ENCODE results near the gene BABAM2.

The BABAM2 gene

GRCh38 chr2:28135799-28136198 is 245.3 kb downstream of the BABAM2 start:
- DNase-seq = no peak

DNA sequence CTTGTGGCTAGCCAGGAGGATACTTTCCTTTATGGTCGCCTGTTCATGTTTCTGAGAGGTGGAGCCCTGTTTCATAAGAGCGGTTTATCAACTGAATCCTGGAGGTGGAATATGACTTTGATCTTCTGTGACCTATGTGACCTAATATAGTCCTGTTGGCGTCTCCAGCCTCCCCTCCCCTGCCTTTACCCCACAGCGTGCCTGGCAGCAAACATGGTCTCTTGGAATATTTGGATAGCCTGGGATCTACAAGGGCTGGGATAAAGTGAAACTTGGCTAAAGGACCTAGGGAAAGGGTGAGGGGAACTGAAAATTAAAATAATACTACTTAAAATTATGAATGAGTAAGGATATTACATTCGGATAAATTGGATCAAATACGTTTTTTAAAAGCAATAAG is 246.0 kb downstream of the BABAM2 start:
- no peak for DNase-seq

- DNase-seq = no peak
Measured at GRCh38 chr2:28137221-28137620, 246.7 kb downstream of the BABAM2 start.

DNA sequence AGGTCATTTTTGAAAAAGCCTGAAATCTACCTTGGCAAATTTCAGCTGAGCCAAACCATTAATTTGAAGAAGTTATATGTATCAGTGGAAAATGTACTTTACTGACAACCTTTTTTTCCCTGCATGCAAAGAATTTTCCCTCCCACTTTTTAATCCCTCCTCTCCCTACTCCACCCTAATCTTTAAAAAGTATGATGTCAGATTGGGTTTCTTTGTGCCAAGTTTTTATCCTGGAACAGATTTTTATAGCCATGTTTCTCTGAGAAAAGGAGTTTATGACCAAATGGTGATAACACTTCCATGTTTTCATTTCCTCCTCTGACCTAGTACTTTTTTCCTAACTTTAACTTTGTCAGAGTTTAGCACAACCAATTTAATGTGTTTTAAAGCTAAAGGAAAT is 251.9 kb downstream of the BABAM2 start:
- no peak for DNase-seq

DNA sequence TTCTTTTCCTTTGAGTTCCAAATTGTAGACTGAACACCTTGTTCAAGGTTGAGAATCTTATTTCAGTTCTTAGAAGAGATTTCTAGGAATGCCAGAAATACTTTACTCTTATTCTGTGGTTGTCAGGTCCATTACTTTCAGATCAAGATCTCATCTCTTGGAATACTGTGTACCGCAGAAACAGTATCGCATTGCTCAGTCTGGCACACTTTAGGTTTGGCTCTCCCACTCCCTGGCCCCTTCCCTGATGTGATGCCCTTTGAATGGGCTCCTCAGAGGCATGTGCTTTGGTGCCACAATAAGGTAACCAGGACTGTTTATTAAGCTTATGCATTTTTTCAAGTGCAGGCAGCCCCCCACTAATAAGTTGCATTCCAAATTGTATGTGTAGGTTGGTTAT is 257.5 kb downstream of the BABAM2 start:
- DNase-seq = no peak

GRCh38 chr2:28148566-28148965 is 258.0 kb downstream of the BABAM2 start:
- DNase-seq = no peak

DNA sequence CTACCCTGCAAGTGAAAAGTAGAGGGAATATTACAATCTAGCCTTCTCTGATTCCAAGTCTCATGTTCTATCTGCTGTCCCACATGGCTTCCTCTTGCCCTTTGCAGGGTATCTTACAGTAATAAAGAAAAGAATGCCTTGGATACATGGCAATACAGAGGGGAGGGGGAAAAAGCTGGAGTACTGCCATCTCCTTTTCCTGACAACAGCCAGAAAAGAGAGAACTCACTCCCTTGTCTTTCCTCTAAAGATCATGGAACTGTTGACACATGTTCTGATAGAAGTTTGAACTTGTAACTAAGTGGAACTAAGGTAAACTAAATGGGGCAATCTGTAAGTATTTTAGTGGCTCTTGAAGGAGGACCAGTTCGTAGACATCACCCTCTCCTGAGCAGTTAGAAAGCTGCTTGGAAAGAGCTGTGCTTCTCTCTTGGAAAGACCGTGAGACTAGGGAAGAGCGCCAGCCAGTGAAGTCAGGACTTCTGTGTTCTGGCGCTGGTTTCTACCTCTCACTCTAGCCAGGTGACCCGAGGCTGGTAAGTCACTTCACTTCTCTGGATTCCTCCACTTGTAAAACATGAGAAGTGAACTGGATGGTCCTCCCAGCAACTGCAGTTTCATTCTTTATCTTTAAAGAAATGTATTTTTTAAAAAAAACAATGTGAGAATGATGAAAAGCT is 259.8 kb downstream of the BABAM2 start:
- no peak for DNase-seq

DNA sequence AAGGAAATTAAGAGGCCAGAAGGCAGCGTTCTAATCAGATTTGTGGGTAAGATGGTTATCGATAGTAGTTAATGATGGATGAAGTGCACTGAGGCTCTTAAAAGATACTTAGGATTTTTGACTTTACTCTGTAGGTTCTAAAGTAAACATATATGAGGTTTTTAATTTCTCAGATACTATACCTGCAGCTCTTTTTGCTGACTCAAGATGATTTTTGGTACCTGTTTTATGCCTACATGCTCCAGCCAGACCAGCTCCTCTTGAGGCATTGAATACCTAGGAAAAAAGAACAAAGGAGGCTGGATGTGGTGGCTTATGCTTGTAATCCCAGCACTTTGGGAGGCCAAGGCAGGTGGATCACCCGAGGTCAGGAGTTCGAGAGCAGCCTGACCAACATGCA is 260.5 kb downstream of the BABAM2 start:
- no peak for DNase-seq

GRCh38 chr2:28152585-28153280 is 262.2 kb downstream of the BABAM2 start:
- no peak for DNase-seq

DNA sequence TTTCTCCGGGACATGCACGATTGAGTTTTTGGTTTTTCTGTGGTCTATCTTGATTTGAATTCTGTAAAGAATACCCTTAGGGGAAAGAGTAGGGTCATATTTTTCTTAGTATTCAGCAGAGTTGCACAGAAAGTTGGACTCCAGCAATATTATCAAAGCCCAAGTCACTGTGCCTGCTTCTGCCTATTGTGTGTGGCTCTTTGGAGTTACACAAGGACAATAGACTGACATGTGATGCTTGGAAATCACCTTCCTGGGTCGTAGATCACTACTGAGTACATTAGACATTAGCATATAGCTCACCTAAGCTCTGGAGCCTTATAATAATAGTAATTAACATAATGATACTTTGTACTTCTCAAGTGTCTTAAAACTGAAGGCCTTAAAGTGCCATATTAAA is 263.3 kb downstream of the BABAM2 start:
- DNase-seq = peak; percentile 20

- DNase-seq = peak; percentile 65
Measured at GRCh38 chr2:28155086-28155485, 264.6 kb downstream of the BABAM2 start.

DNA sequence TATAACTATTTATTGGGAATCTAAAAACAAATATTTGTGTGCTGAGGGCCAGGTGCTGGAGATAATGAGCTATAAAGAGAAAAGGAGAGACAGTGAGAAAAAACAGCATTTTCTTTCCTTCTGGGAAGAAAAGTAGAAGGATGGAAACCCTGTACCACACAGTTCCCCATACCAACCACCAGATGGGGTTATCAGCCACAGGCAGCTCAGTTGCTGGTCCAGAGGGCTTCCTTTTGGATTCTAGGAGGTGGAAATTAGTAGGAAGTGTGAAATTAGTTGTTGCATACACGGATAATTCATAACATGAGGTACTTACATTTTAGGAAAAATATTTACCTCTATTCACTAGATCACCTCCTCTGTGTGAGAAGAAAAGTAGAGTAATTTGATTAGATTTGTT is 265.1 kb downstream of the BABAM2 start:
- peak; percentile 35 for DNase-seq

GRCh38 chr2:28158791-28159190 is 268.3 kb downstream of the BABAM2 start:
- DNase-seq = no peak

DNA sequence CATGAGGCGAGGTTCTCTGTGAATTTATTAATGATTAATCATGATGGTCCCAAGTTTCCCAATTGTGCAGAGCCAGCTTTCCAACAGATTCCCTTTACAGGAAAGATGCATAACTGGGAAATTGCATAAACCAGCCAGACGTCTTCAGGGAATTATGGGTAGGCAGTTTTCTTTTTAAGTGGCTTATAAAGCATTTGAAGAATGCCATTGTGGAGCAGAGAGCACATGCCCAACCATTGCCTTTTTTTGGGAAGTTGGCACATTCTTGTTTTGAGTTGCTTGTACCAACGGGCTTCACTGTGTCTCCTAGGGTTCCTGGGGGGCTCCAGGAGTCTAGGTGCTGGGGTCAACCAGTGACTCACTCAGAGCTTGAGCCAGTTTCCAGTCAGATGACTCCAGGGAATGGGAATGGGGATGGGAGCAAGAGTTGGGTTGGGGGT is 270.5 kb downstream of the BABAM2 start:
- DNase-seq = no peak

DNA sequence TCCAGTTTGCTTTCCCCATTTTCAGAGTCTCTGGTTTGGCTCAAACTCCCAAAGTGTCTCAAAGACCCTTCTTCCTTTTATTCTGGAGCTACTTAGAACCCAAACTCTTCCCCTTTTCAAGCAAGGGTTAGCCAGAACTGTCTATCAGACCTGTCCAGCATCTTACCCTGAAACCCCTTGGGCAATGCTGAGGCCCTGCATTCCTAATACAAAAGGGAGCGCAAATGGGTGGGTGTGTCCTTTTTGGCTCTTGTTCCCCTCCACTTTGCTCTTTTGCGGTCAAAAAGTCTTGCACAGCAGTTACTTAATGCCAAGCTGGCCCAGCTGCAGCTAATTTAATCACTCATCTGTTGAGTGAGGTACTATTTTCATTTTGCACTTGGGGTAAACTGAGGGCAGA is 270.9 kb downstream of the BABAM2 start:
- DNase-seq = no peak

DNA sequence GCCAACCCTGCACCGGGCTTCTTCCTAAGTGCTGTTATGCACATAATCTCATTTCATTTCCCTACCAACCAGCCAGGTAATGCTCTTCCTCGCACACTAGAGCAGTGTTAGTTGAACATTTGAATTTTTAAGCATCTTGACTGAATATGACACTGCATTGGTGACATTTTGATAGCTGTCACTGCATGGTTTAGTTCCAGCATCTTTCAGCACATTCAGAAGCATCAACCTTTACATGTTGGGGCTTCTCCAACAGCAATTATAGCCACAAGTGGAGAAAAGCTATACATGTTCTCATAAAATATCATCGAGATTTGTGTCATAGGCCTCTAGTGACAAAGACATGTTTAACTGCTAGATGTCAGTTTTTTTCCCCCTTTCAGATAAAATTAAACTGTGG is 272.0 kb downstream of the BABAM2 start:
- DNase-seq = no peak

GRCh38 chr2:28163028-28163427 is 272.5 kb downstream of the BABAM2 start:
- no peak for DNase-seq

GRCh38 chr2:28163627-28164279 is 273.2 kb downstream of the BABAM2 start:
- DNase-seq = no peak

DNA sequence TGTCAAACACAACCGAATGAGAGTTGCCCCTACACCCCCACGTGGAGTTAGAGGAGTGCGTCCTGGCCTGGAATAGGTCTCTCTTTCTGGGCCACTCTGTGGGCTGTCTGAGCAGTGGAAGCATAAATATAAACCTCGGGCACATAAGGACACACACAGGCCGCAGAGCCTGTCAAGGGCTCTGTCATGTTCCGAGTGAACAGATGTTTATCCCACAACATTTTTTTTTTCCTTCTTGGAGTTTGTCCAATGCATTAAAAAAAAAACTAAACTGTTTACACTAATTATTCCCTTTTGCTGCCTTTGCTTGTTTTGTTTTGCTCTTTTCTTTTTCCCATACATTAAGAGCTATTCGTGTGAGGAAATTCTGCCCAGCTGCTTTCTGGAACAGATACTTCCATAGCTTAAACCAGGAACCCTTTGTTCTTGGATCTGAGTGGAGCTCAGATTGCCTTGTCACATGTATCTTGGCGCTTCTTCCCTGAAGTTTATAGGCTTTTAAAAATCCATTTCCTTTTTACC is 273.8 kb downstream of the BABAM2 start:
- DNase-seq = no peak

DNA sequence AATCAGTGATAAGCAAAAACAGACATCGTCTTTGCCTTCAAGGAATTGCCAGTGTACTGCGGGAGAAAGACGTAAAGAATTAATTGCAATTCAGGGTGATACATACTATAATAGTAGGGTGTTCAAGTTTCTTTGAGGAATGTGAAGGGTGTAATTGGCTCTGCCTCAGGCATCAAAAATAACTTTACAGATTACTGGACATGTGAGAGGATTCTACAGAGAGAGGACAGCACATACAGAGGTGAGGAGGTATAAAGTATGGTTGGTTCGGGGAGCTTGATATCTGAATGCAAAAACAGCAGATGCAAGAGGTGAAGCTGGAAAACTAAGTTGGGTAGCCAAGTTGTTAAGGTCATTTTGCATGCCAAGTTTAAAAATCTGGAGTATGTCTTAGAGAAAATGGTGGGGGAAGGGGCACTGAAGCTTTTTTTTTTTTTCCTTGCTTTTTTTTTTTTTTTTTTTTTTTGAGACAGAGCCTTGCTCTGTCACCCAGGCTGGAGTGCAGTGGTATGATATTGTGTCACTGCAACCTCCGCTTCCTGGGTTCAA is 274.6 kb downstream of the BABAM2 start:
- no peak for DNase-seq

GRCh38 chr2:28166956-28167355 is 276.4 kb downstream of the BABAM2 start:
- DNase-seq = no peak

GRCh38 chr2:28168376-28168775 is 277.8 kb downstream of the BABAM2 start:
- no peak for DNase-seq

GRCh38 chr2:28169492-28169891 is 279.0 kb downstream of the BABAM2 start:
- no peak for DNase-seq
